Measurements from ENCODE around the gene CORIN. TPM values are rescaled to one million over a fixed set of nuclear protein-coding genes. Genes with fewer than 3 reads are reported as not detected.

CORIN gene
- total RNA-seq, 1 donor from 2014 or later = 2.1 TPM

GRCh38 chr4:47690611-47691010 lies 147.3 kb downstream of the CORIN start:
- Mint-ChIP-seq H3K27ac (ENCODE audit: unreplicated experiment) (no peak overlapping the region), H3K36me3 (ENCODE audit: low read depth) (no peaks in the 10 kb centered on the region), H3K4me3 (ENCODE audit: unreplicated experiment) (no peak overlapping the region), H3K27me3 (ENCODE audit: low read depth) (peaks cover 51% of the 10 kb centered on the region), H3K4me1 (ENCODE audit: low read depth) (no peaks in the 10 kb centered on the region), H3K9me3 (ENCODE audit: low read depth) (no peaks in the 10 kb centered on the region)
- no peak for DNase-seq (ENCODE audit: low spot score)
- no peak for TF ChIP-seq CTCF (IDR thresholded peaks at IDR 0.05)

GRCh38 chr4:47686294-47686872 lies 151.5 kb downstream of the CORIN start:
- Mint-ChIP-seq H3K4me1 (ENCODE audit: low read depth) (no peaks in the 10 kb centered on the region), H3K27ac (ENCODE audit: unreplicated experiment) (no peak overlapping the region), H3K4me3 (ENCODE audit: unreplicated experiment) (no peak overlapping the region), H3K27me3 (ENCODE audit: low read depth) (peaks cover 43% of the 10 kb centered on the region), H3K36me3 (ENCODE audit: low read depth) (peaks cover 2% of the 10 kb centered on the region), H3K9me3 (ENCODE audit: low read depth) (no peaks in the 10 kb centered on the region)
- peak; percentile 81 for TF ChIP-seq CTCF (IDR thresholded peaks at IDR 0.05)
- no peak for DNase-seq (ENCODE audit: low spot score)

- H3K27me3 Mint-ChIP-seq (ENCODE audit: low read depth) = peaks cover 39% of the 10 kb centered on the region
- no peak for TF ChIP-seq CTCF (IDR thresholded peaks at IDR 0.05)
- no peaks in the 10 kb centered on the region for H3K9me3 Mint-ChIP-seq (ENCODE audit: low read depth)
- no peaks in the 10 kb centered on the region for H3K36me3 Mint-ChIP-seq (ENCODE audit: low read depth)
- no peak overlapping the region for H3K4me3 Mint-ChIP-seq (ENCODE audit: unreplicated experiment)
- no peaks in the 10 kb centered on the region for H3K4me1 Mint-ChIP-seq (ENCODE audit: low read depth)
- no peak overlapping the region for H3K27ac Mint-ChIP-seq (ENCODE audit: unreplicated experiment)
- DNase-seq (ENCODE audit: low spot score) = no peak
Measured at GRCh38 chr4:47675806-47676205, 162.1 kb downstream of the CORIN start.

GRCh38 chr4:47674144-47674543 lies 163.7 kb downstream of the CORIN start:
- no peak for TF ChIP-seq CTCF (IDR thresholded peaks at IDR 0.05)
- no peak overlapping the region for H3K4me3 Mint-ChIP-seq (ENCODE audit: unreplicated experiment)

GRCh38 chr4:47672696-47673095 lies 165.2 kb downstream of the CORIN start:
- no peak for TF ChIP-seq CTCF (IDR thresholded peaks at IDR 0.05)
- no peaks in the 10 kb centered on the region for H3K36me3 Mint-ChIP-seq (ENCODE audit: low read depth)
- no peaks in the 10 kb centered on the region for H3K9me3 Mint-ChIP-seq (ENCODE audit: low read depth)
- no peak for DNase-seq (ENCODE audit: low spot score)
- peaks cover 8% of the 10 kb centered on the region for H3K4me1 Mint-ChIP-seq (ENCODE audit: low read depth)
- no peak overlapping the region for H3K27ac Mint-ChIP-seq (ENCODE audit: unreplicated experiment)
- no peak overlapping the region for H3K4me3 Mint-ChIP-seq (ENCODE audit: unreplicated experiment)
- peaks cover 27% of the 10 kb centered on the region for H3K27me3 Mint-ChIP-seq (ENCODE audit: low read depth)

More at GRCh38 chr4:47674144-47674543, 163.7 kb downstream of the CORIN start:
- DNase-seq (ENCODE audit: low spot score) = no peak
- Mint-ChIP-seq H3K9me3 (ENCODE audit: low read depth) (no peaks in the 10 kb centered on the region), H3K27me3 (ENCODE audit: low read depth) (peaks cover 31% of the 10 kb centered on the region), H3K4me1 (ENCODE audit: low read depth) (peaks cover 6% of the 10 kb centered on the region), H3K27ac (ENCODE audit: unreplicated experiment) (no peak overlapping the region), H3K36me3 (ENCODE audit: low read depth) (no peaks in the 10 kb centered on the region)
